GM19468 (cell line): ENCODE results near the gene SUPT20H.
"Not testable (repeated sequence)": the region's sequence is repeated elsewhere in the genome, so short reads cannot be mapped to it uniquely, and the experiment has no call there.

ENCODE experiments used
- ATAC-seq: cut with Tn5 transposase; IDR thresholded peaks from one replicate; pipeline ENCODE4 v1.9.1; 2021; ENCODE audit warnings: mild to moderate bottlenecking, moderate library complexity, moderate number of reproducible peaks; ENCODE audit not compliant: unreplicated experiment; ENCODE audit errors: extremely low read depth

The SUPT20H gene

DNA sequence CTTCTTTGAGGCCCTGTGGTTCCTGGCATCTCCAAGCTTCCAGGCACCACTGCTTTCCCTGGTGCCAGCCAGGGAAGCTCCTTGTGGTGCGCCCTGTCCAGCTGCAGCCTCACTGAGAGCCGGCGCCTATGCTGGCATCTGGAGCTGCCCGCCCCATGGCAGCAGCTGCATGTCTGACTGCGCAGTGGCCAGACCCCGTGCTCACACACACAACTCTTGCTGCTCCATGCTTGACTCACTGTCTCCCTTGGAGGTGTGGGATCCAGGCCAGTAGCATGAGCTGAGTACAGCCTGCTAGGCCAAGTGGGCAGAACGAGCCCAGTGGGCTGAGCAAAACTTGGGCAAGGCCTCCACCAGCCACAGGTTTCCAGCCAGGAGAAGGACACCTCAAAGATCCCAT is 11.5 kb upstream of the SUPT20H start:
- no peak for ATAC-seq

DNA sequence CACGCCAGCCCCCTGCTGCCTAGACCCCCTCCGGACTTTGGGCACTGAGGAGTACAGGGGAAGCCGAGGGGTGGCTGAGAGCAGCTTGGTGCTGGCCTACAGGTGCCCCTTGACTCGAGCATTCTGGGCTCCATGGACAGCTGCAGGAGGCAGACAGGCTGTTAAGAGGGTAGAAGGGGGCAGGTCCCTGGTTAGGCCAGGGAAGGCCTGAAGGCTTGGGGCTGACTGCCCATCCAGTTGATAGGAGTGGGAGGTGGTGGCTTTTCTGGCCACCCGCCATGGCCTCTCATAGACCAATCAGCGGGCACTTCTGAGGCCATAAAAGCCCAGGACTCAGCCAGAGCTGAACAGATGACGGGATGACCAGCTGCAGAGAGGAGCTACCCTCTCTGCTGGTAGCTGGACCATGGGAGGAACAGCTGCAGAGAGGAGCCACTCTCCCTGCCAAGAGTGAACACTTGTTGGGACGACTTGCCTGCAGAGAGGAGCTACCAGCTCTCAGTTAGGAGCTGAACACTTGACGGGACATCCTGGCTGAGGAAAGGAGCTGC is 10.7 kb upstream of the SUPT20H start:
- no peak for ATAC-seq

DNA sequence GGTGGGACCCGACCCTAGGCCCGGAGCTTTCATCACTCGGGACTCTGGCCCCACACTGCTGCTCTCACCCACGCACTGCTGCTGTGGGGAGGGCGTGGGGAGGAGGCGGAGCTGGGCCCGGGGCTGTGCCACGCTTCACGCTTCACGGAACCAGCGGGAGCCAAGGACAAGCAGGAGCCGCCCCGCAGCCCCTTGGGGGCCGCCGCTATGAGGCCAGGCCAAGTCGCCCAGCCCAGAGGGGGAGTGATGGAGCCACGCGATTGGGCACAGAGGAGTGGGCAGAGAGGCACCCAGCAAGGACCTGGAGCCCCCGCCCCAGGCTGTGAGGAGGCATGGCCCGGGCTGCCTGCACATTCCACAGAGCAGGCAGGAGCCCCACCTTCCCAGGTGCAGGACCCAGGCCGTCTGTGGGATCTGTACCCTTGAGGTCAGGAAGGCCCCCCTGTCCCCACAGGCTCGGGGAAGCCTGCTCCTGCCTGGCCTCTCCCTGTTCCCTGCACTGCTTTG is 10.2 kb upstream of the SUPT20H start:
- ATAC-seq, result no peak

DNA sequence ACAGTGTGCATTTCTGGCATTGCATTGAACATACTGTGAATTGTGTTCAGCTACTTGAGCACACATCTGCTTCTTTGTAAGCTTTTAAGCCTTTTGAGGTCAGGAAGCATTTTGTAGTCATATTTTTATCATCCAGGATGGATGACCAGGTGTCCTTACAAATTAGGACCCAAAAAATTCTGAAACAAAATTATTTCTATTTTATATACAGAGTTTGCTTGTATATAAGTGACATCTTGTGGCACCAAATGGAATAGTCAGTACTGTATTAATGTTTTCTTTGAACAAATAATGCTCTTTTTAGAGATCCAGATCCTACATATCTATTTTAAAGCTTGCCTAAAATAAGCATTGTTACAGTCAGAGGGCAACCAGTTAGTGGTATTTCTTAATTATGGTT is 9.5 kb upstream of the SUPT20H start:
- no peak for ATAC-seq

DNA sequence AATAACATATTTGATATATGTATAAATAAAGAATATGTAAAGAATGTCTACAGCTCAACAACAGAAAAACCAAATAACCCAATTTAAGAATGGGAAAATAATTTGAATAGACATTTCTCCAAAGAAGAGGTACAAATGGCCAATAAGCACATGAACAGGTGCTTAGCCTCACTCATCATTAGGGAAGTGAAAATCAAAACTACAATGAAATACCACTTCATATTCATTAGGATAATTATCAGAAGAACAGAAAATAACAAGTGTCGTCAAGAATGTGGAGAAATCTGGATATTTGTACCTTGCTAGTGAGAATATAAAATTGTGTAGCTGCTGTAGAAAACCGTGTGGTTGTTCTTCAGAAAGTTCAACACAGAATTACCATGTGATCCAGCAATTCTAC is 8.4 kb upstream of the SUPT20H start:
- ATAC-seq, result peak; percentile 50

DNA sequence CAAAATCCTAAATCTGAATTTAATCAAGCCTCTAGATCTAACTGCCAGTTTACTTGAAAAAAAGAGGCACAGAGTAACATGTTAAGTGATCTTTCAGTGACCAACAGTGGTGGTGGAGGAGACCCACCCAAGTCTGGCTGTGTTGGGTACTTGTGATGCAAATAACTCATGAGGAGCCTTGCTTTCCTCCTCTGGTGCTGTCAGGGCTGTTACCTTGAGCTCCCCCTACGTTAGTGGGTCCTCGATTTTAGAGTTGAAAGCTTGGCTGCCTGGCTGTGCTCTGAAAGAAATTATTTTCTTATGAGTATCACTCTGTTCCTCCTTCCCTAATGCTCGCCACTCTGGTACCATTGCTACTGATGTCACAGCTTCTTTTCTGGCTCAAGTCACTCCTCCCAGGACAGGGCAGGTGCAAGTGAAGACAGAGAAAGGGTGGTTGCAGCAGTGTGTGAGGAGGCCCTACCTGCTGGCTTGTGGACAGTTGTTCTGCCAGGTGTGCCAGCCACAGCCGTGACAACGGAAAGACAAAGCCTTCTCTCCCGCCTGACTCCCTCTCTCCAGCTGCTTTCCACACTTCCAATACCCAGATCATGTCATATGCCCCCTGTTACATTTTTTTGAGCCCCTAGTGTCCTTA is 6.5 kb upstream of the SUPT20H start:
- no peak for ATAC-seq

DNA sequence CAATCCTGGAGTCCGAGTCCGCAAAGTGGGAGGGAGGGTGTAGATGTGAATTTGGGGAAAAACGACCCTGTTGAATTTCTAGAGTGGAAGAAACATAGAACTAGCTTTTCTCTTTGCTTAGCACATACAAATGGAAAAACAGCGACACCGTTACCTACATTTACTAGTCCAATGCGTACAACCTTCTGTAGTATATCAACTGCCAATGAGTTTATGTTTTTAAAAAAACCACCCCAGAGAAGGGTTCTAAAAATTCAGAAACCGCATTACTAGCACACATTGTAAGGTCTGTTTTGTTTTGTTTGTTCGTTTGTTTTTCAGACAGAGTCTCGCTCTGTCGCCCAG is 332 bp upstream of the SUPT20H start:
- ATAC-seq, result peak; percentile 8

DNA sequence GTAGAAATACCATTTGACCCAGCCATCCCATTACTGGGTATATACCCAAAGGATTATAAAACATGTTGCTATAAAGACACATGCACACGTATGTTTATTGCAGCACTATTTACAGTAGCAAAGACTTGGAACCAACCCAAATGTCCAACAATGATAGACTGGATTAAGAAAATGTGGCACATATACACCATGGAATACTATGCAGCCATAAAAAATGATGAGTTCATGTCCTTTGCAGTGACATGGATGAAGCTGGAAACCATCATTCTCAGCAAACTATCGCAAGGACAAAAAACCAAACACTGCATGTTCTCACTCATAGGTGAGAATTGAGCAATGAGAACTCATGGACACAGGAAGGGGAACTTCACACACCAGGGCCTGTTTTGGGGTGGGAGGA is 3.3 kb downstream of the SUPT20H start:
- ATAC-seq, result not testable (repeated sequence)

DNA sequence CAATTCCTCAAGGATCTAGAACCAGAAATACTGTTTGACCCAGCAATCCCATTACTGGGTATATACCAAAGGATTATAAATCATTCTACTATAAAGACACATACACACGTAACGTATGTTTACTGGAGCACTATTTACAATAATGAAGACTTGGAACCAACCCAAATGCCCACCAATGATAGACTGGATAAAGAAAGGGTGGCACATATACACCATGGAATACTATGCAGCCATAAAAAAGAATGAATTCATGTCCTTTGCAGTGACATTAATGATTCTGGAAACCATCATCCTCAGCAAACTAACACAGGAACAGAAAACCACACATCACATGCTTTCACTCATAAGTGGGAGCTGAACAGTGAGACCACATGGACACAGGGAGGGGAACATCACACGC is 6.4 kb downstream of the SUPT20H start:
- ATAC-seq, result not testable (repeated sequence)

DNA sequence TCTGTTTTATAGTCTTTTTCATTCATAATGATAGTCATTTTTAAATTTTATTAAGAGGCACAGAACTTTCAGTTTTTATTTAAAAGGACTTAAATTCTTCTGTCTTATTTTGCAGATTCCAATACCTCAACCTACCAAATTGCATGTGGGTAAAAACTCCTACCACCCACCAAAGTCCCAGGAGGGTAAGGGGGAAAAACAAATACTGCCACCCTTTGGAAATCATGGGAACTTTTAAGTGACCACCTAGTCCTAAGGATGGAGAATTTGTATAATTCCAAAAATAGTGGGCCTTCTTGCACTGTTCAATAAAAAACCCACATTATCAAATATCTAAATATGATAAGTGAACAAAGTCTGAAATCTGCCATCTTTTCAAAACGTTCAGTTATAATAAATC is 9.7 kb downstream of the SUPT20H start:
- ATAC-seq, result no peak

DNA sequence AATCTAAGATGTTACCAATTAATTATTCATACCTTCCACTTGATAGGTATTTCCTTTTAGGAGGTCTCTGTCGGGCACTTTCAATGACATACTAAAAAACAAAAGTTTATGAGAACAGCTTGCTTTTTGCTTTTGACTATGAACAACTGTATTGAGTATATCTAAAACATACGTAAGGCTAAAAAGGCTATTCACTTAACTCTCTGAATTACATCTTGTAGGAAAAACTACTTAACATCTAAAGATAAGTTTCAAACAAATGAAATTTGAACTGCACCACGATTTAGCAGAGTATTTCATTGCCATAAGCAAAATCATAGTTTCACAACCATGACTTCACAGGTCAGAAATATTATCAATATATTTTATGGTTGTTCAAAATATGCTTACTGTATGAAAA is 11.6 kb downstream of the SUPT20H start:
- ATAC-seq, result no peak

DNA sequence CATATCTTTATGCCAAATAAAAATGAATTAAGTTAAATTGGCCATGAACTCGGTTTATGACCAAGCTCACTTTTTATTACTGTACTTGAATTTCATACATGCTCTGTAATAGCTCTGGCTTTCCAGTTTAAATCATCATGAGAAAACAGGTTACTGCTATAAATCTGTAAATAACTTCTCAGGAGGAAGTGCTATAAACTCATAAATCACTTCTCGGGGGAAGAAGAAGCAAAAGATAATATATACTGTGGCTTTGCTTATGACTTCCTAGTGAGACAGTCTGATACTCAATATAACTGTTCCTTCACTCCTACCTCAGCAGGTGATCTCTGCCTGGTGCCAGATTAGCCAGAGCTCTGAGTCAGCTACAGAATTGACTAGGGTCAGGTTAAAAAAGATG is 12.5 kb downstream of the SUPT20H start:
- ATAC-seq, result no peak

DNA sequence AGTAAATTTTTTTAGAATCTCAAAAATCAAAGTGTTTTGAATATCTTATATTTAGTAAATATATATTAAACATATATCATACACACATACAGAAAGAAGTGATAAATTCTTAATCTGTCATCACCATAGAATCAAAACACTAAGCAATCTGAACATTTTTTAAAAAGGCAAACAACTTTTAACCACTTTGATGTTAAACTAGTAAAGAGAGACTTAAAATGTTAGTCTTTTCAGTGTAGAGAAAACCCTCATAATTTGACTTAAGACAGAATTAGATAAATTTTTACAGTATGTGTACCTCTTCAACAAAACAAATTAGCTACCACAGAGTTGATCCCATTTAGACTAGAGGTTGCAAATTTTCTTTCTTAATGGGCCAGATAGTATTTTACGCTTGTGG is 13.4 kb downstream of the SUPT20H start:
- ATAC-seq, result no peak

DNA sequence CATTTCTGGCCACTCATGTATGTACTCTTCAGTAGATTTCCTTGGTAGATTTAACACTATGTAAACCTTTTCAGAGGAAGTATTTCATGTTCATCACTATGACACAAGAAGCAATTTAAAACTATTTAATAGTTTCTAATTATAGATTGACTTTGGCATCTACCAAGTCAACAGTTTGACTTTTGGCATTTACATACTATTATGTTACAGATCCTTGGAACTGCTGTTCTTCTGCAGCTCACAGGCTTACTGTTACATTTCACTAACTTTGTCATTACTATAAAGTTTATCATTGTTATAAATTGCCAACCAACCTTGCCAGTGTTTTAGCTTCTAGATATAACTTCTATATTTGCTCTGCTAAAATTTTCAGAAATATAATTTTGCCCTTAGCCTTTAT is 18.7 kb downstream of the SUPT20H start:
- ATAC-seq, result no peak

DNA sequence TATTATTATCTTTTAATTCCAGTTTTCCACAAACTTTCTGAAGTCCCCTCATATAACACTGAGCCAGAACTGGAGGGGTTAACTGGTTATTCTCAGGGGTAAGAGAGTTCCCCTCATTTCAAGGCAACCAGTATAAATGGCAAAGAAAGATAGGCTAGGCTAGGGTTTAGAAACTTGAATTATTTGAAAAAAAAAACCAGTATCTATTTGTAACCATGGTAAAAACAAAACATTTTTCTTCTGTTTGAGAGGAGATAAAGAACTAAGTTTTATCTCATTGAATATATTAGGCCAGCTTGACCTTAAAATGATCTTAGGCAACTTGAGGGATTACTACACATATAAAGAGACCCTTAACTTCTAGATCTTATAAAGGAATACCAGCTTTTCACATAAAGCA is 19.6 kb downstream of the SUPT20H start:
- ATAC-seq, result no peak

DNA sequence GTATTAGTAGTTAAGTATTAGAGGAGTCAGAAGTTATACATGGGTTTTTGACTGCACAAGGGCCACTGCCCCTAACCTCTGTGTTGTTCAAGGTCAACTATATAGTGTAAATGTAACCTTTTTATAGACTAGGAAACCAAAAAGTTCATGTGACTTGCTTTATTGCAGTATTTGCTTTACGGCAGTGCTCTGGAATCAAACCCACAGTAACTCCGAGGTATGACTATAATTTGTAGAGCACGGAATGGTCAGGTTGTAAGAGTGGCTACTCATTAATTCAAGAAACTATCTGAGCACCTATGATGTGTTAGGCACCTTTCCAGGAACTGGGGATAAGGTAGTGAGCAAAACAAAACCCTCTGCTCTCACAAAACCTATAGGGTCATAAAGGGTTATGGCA is 22.2 kb downstream of the SUPT20H start:
- no peak for ATAC-seq

DNA sequence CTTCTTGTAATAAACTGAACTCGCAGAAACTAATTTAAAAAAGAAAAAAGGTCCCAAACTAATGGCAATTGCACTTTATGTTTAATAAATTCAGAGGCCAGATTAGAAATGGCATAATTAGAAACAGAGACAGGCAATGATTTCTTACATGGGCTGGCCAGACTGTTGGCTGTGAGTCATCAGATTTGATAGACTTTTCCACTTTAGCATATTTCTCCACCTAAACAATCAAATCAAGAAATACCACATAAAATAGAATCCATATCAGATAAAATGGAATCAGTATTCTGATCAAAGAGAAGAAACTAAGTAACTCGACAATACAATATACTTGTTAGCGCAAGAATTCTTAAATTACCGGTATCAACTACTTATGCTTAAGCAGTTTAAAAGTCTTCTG is 29.9 kb downstream of the SUPT20H start:
- no peak for ATAC-seq

DNA sequence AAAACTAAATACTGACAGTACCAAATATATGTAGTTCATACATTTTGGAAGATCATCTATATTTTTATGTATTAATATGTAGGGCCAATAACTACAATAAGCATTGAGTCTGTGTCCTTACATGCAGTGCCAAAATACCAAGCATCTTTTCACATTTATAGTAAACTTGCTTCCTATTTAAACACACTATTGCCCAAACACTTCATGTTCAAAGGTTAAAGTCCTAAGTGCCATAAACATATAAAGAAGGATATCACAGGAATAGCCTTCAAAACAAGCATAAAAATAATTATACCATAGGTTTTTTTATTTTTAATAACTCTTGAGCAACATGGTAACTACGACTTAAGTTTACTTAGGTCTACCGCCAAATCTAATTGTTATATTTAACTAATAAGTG is 31.8 kb downstream of the SUPT20H start:
- no peak for ATAC-seq

DNA sequence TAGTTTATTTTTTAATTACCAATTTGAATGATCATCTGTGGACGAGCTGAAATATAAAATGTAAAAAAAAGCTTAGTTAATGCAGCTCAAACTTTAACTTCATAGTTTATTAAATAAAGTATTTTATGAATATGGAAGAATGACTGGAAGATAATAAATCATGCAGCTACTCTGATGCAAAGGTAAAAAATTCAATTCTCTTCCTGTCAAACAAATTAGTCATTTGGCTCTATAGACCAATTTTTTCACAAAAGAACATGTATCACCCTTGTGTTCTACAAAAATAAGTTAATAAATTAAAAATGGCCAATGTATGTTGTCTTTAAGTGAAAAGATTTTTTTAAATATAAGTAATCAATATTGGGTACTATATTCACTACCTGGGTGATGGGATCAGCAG is 32.7 kb downstream of the SUPT20H start:
- ATAC-seq, result no peak

DNA sequence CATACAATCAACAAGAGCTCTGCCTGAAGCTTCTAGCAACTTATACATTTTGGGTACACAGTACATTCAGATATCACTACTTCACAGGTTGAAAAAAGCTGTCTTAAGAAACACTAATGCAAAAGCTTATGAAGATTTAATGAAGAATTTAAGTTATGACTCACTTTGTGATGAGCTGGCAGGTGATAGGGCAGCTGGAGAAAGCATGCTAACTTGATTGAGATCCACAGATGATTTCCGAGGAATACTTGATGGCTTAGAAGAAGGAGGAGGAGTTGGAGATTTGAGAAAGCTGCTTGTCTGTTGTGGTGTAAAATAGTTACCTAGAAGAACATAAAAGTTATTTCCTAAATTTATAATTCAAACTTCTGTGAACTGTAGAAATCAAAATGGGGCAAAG is 35.6 kb downstream of the SUPT20H start:
- ATAC-seq, result no peak

DNA sequence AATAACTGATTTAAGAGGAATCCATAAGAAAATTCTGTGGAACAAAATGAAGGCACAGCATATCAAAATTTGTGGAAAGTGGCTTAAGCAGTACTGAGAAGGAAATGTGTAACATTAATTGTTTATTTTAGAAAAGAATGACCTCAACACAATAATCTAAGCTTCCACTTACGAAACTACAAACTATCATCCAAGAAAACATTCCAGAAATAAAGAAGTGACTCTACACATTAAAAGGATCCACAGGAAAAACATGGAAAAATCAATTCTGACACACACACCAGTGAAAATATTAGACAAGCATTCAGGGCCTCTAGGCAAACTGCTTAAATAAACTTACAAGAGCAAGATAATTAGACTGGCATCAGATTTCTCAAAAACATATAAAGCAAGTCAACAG is 44.9 kb downstream of the SUPT20H start:
- no peak for ATAC-seq

DNA sequence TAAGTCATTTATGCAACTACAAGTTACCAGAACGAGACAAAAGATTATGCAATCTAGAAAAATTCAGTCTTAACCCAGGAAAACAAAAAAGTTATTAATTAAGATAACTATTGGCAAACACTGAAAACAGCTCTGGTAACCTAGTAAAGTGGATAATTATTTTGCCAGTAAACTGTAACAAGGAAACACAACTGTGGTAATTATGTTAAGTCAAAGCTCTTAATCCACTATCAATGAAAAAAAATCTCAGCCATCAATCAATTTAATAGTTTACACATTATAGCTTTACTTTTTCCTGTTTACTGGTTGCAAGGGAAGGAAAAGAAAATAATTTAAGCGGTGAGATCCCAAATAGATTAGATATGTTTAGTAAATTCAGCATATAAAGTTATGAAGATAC is 47.7 kb downstream of the SUPT20H start:
- ATAC-seq, result no peak
